ENCODE data around the gene PRKCZ. TPM values are rescaled to one million over a fixed set of nuclear protein-coding genes. Genes with fewer than 3 reads are reported as not detected.
"Not testable (repeated sequence)": the region's sequence is repeated elsewhere in the genome, so short reads cannot be mapped to it uniquely, and the experiment has no call there.

Gene PRKCZ
- polyA plus RNA-seq, 1 donor: 68.6 TPM

DNA sequence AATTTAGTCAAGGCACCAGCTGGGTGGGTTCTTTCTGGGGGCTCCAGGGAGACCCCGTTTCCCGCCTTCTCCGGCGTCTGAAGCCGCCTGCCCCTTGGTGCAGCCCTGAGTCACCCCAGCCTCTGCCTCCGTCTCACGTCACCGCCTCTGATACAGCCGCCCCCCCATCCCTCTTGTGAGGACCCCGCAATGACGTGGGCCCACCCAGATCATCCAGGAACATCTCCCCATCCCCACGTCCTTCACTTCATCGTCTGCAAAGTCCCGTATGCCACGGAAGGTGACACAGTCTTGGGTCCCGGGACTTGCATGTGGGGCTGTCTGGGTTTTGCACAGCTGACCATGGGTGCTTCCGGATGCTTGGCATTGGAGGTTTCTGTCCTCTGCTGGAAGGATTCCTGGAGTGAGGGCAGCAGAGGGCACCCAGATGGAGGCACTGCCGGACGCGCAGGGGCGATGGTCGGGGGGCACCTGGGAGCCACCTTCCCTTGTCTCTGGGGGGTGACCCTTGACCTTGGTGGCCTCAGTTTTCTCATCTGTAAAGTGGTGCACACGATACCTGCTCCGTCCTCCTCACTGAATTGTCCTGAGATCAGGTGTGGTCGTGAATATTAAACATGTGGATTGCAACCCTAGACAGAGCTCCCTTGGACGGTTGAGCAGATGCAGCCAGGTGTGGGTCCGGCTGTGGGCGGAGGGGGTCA, 58.8 kb downstream of the PRKCZ start:
- DNase-seq: no peak
- H3K4me1 ChIP-seq (ENCODE audit: control insufficient read depth, insufficient read depth, low read length): peaks cover 16% of the 10 kb centered on the region
- no CpG with 5 or more reads among the region's 28 CpGs for WGBS (ENCODE audit: insufficient coverage, low lambda C conversion rate)
- H3K27ac ChIP-seq (ENCODE audit: low read length): no peak overlapping the region
- H3K27me3 ChIP-seq (ENCODE audit: control insufficient read depth, insufficient read depth, low read length): no peaks in the 10 kb centered on the region
- H3K4me3 ChIP-seq (ENCODE audit: low read length): no peak overlapping the region
- H3K36me3 ChIP-seq (ENCODE audit: control insufficient read depth, insufficient read depth, low read length): peaks cover 52% of the 10 kb centered on the region
- H3K9me3 ChIP-seq (ENCODE audit: control insufficient read depth, low read depth, low read length): peaks cover 6% of the 10 kb centered on the region

GRCh38 chr1:2109581-2110021, 59.4 kb downstream of the PRKCZ start:
- no peak for DNase-seq
- peaks cover 52% of the 10 kb centered on the region for H3K36me3 ChIP-seq (ENCODE audit: control insufficient read depth, insufficient read depth, low read length)
- H3K9me3 ChIP-seq (ENCODE audit: control insufficient read depth, low read depth, low read length): peaks cover 6% of the 10 kb centered on the region
- H3K27me3 ChIP-seq (ENCODE audit: control insufficient read depth, insufficient read depth, low read length): no peaks in the 10 kb centered on the region
- H3K4me3 ChIP-seq (ENCODE audit: low read length): no peak overlapping the region
- H3K4me1 ChIP-seq (ENCODE audit: control insufficient read depth, insufficient read depth, low read length): peaks cover 10% of the 10 kb centered on the region
- no CpG with 5 or more reads among the region's 24 CpGs for WGBS (ENCODE audit: insufficient coverage, low lambda C conversion rate)
- H3K27ac ChIP-seq (ENCODE audit: low read length): no peak overlapping the region

DNA sequence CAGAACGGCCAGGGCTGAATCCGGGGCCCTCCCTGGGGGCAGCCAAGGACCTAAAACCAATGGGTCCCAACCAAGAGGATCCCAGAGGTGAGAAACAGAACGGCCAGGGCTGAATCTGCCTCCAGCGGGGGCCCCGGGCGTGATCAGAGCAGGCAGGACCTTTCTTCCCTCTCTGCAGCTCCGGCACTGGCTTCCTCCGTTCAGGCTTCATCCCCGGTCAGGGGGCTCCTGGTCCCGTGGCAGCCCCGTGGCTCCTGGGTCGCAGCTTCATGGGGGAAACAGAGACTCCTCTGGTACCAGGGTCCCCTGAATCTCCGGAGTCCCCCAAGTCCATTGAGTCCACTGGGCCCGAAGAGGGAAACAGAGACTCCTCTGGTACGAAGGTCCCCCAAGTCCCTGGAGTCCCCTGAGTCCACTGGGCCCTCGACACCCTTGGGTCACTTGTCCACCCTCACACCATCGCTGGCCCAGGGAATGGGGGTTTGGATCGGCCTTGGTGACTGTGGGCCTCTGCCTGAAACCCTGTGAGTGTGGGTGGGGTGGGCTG, 60.1 kb downstream of the PRKCZ start:
- Histone ChIP-seq H3K27ac (ENCODE audit: low read length) (no peak overlapping the region), H3K27me3 (ENCODE audit: control insufficient read depth, insufficient read depth, low read length) (peaks cover 3% of the 10 kb centered on the region), H3K9me3 (ENCODE audit: control insufficient read depth, low read depth, low read length) (peaks cover 6% of the 10 kb centered on the region), H3K4me1 (ENCODE audit: control insufficient read depth, insufficient read depth, low read length) (peaks cover 4% of the 10 kb centered on the region), H3K36me3 (ENCODE audit: control insufficient read depth, insufficient read depth, low read length) (peaks cover 54% of the 10 kb centered on the region), H3K4me3 (ENCODE audit: low read length) (no peak overlapping the region)
- no CpG with 5 or more reads among the region's 18 CpGs for WGBS (ENCODE audit: insufficient coverage, low lambda C conversion rate)
- no peak for DNase-seq

DNA sequence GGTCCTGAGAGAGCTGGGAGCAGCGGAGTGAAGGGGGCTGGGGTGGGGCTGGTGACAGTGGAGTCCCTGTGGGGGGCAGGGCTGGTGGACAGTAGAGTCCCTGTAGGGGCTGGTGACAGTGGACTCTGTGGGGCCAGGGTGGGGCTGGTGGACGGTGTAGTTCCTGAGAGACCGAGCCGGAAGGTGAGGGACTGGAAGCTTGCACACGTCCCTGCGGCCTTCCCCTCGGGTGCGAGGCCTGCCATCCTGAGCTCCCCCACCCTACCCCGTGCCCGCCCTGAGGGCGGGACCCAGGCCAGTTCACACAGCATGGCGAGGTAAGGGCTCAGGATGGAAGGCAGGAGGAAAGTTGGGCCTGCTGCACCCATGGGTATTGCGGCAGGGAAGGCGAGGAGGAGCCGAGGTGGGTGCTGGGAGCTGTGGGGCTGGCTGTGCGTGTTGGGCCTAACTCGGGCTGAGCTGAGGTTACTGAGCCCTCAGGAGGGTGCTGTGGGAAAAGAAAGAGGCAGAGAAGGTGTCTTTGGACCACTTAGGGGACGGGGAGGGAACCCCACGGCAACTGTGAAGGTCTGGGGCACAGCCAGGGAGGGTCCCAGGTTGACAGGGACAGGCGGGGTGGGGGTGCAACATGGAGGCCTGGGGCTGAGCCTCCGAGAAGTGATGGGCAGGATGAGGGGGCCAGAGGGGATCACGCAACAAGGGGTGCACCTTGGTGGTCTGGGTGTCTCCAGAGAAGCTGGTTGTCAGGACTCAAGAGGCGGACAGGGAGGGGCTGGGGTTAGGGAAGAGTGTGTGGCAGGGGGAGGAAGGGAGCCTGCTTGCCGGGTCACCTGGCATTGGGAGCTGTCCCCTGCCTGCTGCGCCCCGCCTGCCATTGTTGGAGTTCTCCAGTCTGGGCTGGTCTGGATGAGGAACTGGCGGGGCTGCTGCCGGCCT, 60.8 kb downstream of the PRKCZ start:
- no CpG with 5 or more reads among the region's 28 CpGs for WGBS (ENCODE audit: insufficient coverage, low lambda C conversion rate)
- Histone ChIP-seq H3K27me3 (ENCODE audit: control insufficient read depth, insufficient read depth, low read length) (peaks cover 8% of the 10 kb centered on the region), H3K9me3 (ENCODE audit: control insufficient read depth, low read depth, low read length) (peaks cover 6% of the 10 kb centered on the region), H3K4me3 (ENCODE audit: low read length) (no peak overlapping the region), H3K36me3 (ENCODE audit: control insufficient read depth, insufficient read depth, low read length) (peaks cover 56% of the 10 kb centered on the region), H3K27ac (ENCODE audit: low read length) (no peak overlapping the region), H3K4me1 (ENCODE audit: control insufficient read depth, insufficient read depth, low read length) (no peaks in the 10 kb centered on the region)
- DNase-seq: no peak

GRCh38 chr1:2111674-2112035, 61.4 kb downstream of the PRKCZ start:
- no CpG with 5 or more reads among the region's 15 CpGs for WGBS (ENCODE audit: insufficient coverage, low lambda C conversion rate)
- Histone ChIP-seq H3K9me3 (ENCODE audit: control insufficient read depth, low read depth, low read length) (peaks cover 6% of the 10 kb centered on the region), H3K4me1 (ENCODE audit: control insufficient read depth, insufficient read depth, low read length) (no peaks in the 10 kb centered on the region), H3K27me3 (ENCODE audit: control insufficient read depth, insufficient read depth, low read length) (peaks cover 8% of the 10 kb centered on the region), H3K27ac (ENCODE audit: low read length) (no peak overlapping the region), H3K36me3 (ENCODE audit: control insufficient read depth, insufficient read depth, low read length) (peaks cover 52% of the 10 kb centered on the region), H3K4me3 (ENCODE audit: low read length) (no peak overlapping the region)
- no peak for DNase-seq

- Histone ChIP-seq H3K4me1 (ENCODE audit: control insufficient read depth, insufficient read depth, low read length) (no peaks in the 10 kb centered on the region), H3K27me3 (ENCODE audit: control insufficient read depth, insufficient read depth, low read length) (peaks cover 8% of the 10 kb centered on the region), H3K27ac (ENCODE audit: low read length) (no peak overlapping the region), H3K36me3 (ENCODE audit: control insufficient read depth, insufficient read depth, low read length) (peaks cover 46% of the 10 kb centered on the region), H3K9me3 (ENCODE audit: control insufficient read depth, low read depth, low read length) (peaks cover 6% of the 10 kb centered on the region), H3K4me3 (ENCODE audit: low read length) (no peak overlapping the region)
- no peak for DNase-seq
- no CpG with 5 or more reads among the region's 17 CpGs for WGBS (ENCODE audit: insufficient coverage, low lambda C conversion rate)
Observed at GRCh38 chr1:2112280-2112701, 62.1 kb downstream of the PRKCZ start.

DNA sequence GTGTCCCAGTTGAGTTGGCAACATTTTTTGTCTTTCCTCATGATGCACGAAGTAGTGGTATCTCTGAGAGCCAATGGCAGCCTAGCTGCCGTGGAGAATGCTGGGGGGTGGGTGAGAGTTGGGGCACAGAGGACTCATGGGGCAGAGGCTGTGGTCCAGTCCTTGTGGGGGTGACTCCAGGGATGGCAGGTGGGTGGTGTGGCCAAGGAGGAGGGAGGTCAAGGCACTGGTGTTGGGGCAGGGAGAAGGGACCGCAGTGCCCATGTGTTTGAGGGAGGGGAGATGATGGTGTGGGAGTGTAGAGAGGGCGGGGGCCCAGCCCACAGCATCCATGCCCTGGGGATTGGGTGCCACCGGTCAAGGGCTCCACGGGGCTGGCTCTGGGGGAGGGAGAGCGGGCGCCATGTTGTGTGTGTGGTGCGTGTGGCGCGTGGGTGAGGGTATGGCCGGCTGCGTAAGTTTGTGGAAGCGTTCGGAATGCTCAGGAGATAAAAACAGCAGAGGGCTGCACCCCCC, 63.5 kb downstream of the PRKCZ start:
- peaks cover 8% of the 10 kb centered on the region for H3K27me3 ChIP-seq (ENCODE audit: control insufficient read depth, insufficient read depth, low read length)
- peaks cover 33% of the 10 kb centered on the region for H3K36me3 ChIP-seq (ENCODE audit: control insufficient read depth, insufficient read depth, low read length)
- no peak overlapping the region for H3K4me3 ChIP-seq (ENCODE audit: low read length)
- peaks cover 6% of the 10 kb centered on the region for H3K9me3 ChIP-seq (ENCODE audit: control insufficient read depth, low read depth, low read length)
- H3K27ac ChIP-seq (ENCODE audit: low read length): no peak overlapping the region
- no peaks in the 10 kb centered on the region for H3K4me1 ChIP-seq (ENCODE audit: control insufficient read depth, insufficient read depth, low read length)
- DNase-seq: no peak
- WGBS (ENCODE audit: insufficient coverage, low lambda C conversion rate): no CpG with 5 or more reads among the region's 15 CpGs

DNA sequence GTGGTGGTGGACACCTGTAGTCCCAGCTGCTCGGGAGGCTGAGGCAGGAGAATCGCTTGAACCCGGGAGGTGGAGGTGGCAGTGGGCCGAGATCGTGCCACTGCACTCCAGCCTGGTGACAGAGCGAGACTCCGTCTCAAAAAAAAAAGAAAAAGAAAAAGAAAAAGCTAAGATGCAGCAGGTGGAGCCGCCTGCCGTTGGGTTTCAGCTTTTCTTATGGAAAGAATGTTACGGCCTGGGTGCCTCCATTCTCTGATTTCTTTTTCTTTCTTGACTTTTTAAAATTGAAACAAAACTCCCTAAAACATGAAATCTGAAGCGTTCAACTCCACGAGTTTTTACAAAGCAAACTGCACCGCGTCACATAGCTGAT, 64.4 kb downstream of the PRKCZ start:
- peaks cover 26% of the 10 kb centered on the region for H3K36me3 ChIP-seq (ENCODE audit: control insufficient read depth, insufficient read depth, low read length)
- not testable (repeated sequence) for H3K27me3 ChIP-seq (ENCODE audit: control insufficient read depth, insufficient read depth, low read length)

DNA sequence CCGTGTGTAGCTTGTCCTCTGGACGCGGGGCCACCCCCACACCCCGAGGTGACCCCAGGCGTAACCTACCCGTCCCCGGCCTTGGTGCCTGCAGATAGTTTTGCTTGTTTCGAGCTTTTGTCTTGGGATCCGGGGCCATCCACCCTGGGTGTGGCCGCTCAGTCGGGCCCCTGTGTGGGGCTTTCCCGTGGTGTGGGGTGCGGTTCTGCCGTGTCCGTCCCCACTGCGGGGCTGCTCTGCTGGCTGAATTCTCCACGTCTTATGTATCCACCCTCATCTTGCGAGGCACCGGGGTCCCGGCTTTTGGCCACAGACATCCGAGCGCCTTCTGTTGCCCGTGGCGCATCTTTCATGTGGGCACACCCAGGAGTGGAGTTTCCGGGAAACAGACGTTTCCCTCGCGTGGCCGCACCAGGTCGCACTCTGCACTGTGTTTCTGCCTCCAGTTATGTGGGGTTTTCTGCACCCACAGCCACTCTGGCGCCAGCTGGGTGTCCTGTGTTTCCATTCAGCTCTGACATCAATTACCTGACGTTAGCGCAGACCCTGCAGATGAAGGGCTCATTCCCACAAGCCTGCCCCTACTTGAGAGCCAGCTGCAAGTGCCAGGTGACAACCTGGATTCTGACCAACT, 64.9 kb downstream of the PRKCZ start:
- H3K4me1 ChIP-seq (ENCODE audit: control insufficient read depth, insufficient read depth, low read length): no peaks in the 10 kb centered on the region
- peaks cover 8% of the 10 kb centered on the region for H3K27me3 ChIP-seq (ENCODE audit: control insufficient read depth, insufficient read depth, low read length)
- WGBS (ENCODE audit: insufficient coverage, low lambda C conversion rate): 85% methylated on average over 5 of the region's 33 CpGs
- peaks cover 4% of the 10 kb centered on the region for H3K9me3 ChIP-seq (ENCODE audit: control insufficient read depth, low read depth, low read length)
- DNase-seq: no peak
- H3K27ac ChIP-seq (ENCODE audit: low read length): no peak overlapping the region
- peaks cover 25% of the 10 kb centered on the region for H3K36me3 ChIP-seq (ENCODE audit: control insufficient read depth, insufficient read depth, low read length)
- H3K4me3 ChIP-seq (ENCODE audit: low read length): no peak overlapping the region

More for the DNA sequence above, 64.4 kb downstream of the PRKCZ start:
- H3K4me1 ChIP-seq (ENCODE audit: control insufficient read depth, insufficient read depth, low read length); H3K27ac ChIP-seq (ENCODE audit: low read length); H3K9me3 ChIP-seq (ENCODE audit: control insufficient read depth, low read depth, low read length); H3K4me3 ChIP-seq (ENCODE audit: low read length); DNase-seq: not testable (repeated sequence)
- 100% methylated on average over 1 of the region's 14 CpGs for WGBS (ENCODE audit: insufficient coverage, low lambda C conversion rate)

Measured in large intestine (tissue), 3 donors.